ENCODE results near the gene GSE1. TPM values are rescaled to one million over a fixed set of nuclear protein-coding genes. Genes with fewer than 3 reads are reported as not detected.

The GSE1 gene
- polyA plus RNA-seq, 1 donor (not counting 4 experiments of a cell fraction or from before 2014, with no cell fraction given): 5.0 TPM

GRCh38 chr16:85682516-85682915, 69.4 kb downstream of the GSE1 start:
- FAIRE-seq: no peak

GRCh38 chr16:85683363-85683762, 70.2 kb downstream of the GSE1 start:
- Histone ChIP-seq H3K79me2 (ENCODE audit: control insufficient read depth, insufficient read depth, low read length) (peaks cover 2% of the 10 kb centered on the region), H3K4me1 (ENCODE audit: control insufficient read depth, extremely low read depth, insufficient read depth, low read length) (no peaks in the 10 kb centered on the region), H3K4me3 (ENCODE audit: control insufficient read depth in 2 of 3, extremely low read depth in 1 of 3, insufficient read depth in 2 of 3, low read depth in 1 of 3, low read length in 3 of 3) (no peak overlapping the region), H3K27ac (ENCODE audit: control insufficient read depth, insufficient read depth, low read length) (no peak overlapping the region), H3K9me3 (ENCODE audit: control insufficient read depth, low read depth, low read length) (no peaks in the 10 kb centered on the region), H3K4me2 (ENCODE audit: control insufficient read depth, extremely low read depth, insufficient read depth, low read depth, low read length) (no peak overlapping the region), H3K9me1 (ENCODE audit: control insufficient read depth, extremely low read depth, insufficient read depth, low read length) (no peaks in the 10 kb centered on the region), H3K27me3 (ENCODE audit: control insufficient read depth, extremely low read depth, insufficient read depth, low read length) (no peaks in the 10 kb centered on the region), H2AFZ (ENCODE audit: control insufficient read depth, low read length) (no peak overlapping the region), H3K9ac (ENCODE audit: control insufficient read depth, extremely low read depth, insufficient read depth, low read length) (no peak overlapping the region), H4K20me1 (ENCODE audit: control insufficient read depth, extremely low read depth, insufficient read depth, low read length) (no peaks in the 10 kb centered on the region), H3K36me3 (ENCODE audit: control insufficient read depth in 2 of 2, extremely low read depth in 1 of 2, insufficient read depth in 2 of 2, low read length in 2 of 2) (peaks cover 3 to 5% of the 10 kb centered on the region in 2 experiments)
- no peak for TF ChIP-seq CTCF (optimal IDR thresholded peaks at IDR 0.05 in 1 of 3, IDR thresholded peaks at IDR 0.05 in 1 of 3, conservative IDR thresholded peaks at IDR 0.05 in 1 of 3; ENCODE audit: extremely low read depth in 1 of 3, insufficient read depth in 2 of 3, low read length in 3 of 3)
- TF ChIP-seq EZH2 (IDR thresholded peaks at IDR 0.05; ENCODE audit: low read length): no peak
- FAIRE-seq: no peak
- dilution Hi-C loops (cut with MboI; ENCODE audit: extremely low pct_ligation_motif_present, low sequenced_read_pairs): no loop called here
- no peak for DNase-seq (ENCODE audit: low read depth, low spot score)

More at GRCh38 chr16:85682516-85682915, 69.4 kb downstream of the GSE1 start:
- no peak for DNase-seq (ENCODE audit: low read depth, low spot score)
- dilution Hi-C loops (cut with MboI; ENCODE audit: extremely low pct_ligation_motif_present, low sequenced_read_pairs): no loop called here
- H4K20me1 ChIP-seq (ENCODE audit: control insufficient read depth, extremely low read depth, insufficient read depth, low read length): no peaks in the 10 kb centered on the region
- no peaks in the 10 kb centered on the region for H3K9me1 ChIP-seq (ENCODE audit: control insufficient read depth, extremely low read depth, insufficient read depth, low read length)
- no peak overlapping the region for H3K4me2 ChIP-seq (ENCODE audit: control insufficient read depth, extremely low read depth, insufficient read depth, low read depth, low read length)
- no peaks in the 10 kb centered on the region for H3K4me1 ChIP-seq (ENCODE audit: control insufficient read depth, extremely low read depth, insufficient read depth, low read length)
- H3K36me3 ChIP-seq (ENCODE audit: control insufficient read depth in 2 of 2, extremely low read depth in 1 of 2, insufficient read depth in 2 of 2, low read length in 2 of 2): peaks cover 3 to 6% of the 10 kb centered on the region in 2 experiments
- no peak overlapping the region for H3K9ac ChIP-seq (ENCODE audit: control insufficient read depth, extremely low read depth, insufficient read depth, low read length)
- no peak overlapping the region for H2AFZ ChIP-seq (ENCODE audit: control insufficient read depth, low read length)
- no peaks in the 10 kb centered on the region for H3K9me3 ChIP-seq (ENCODE audit: control insufficient read depth, low read depth, low read length)
- peaks cover under 1% of the 10 kb centered on the region for H3K79me2 ChIP-seq (ENCODE audit: control insufficient read depth, insufficient read depth, low read length)
- H3K27ac ChIP-seq (ENCODE audit: control insufficient read depth, insufficient read depth, low read length): no peak overlapping the region
- H3K27me3 ChIP-seq (ENCODE audit: control insufficient read depth, extremely low read depth, insufficient read depth, low read length): no peaks in the 10 kb centered on the region
- no peak overlapping the region for H3K4me3 ChIP-seq (ENCODE audit: control insufficient read depth in 2 of 3, extremely low read depth in 1 of 3, insufficient read depth in 2 of 3, low read depth in 1 of 3, low read length in 3 of 3)
- TF ChIP-seq EZH2 (IDR thresholded peaks at IDR 0.05; ENCODE audit: low read length) (no peak), CTCF (optimal IDR thresholded peaks at IDR 0.05 in 1 of 3, IDR thresholded peaks at IDR 0.05 in 1 of 3, conservative IDR thresholded peaks at IDR 0.05 in 1 of 3; ENCODE audit: extremely low read depth in 1 of 3, insufficient read depth in 2 of 3, low read length in 3 of 3) (no peak)

Data from keratinocyte (primary cell).